IMR-90 (cell line): ENCODE results near the gene VRK2. TPM values are rescaled to one million over a fixed set of nuclear protein-coding genes. Genes with fewer than 3 reads are reported as not detected.

Experiments
- ATAC-seq: fragments of 200-7000 bp; cut with Tn5 transposase; 2 replicates; pipeline ENCODE4 v1.9.1; 2020; ENCODE audit warnings: low read depth, mild to moderate bottlenecking, moderate library complexity
- BruUV-seq: library from RNA; stranded (reverse); fragments of 400-500 nt; replicated peaks from 2 replicates; lab custom pipeline; 2021; lab: Mats Ljungman, UMichigan
- CTCF ChIA-PET: fragments of 300-600 bp; formaldehyde crosslinking; extraction: SDS; loops from one replicate; lab custom pipeline; 2021; ENCODE audit warnings: antibody characterized with exemption; lab: Yijun Ruan, JAX
- POLR2A ChIA-PET: fragments of 300-600 bp; sonication (Branson Sonifier 250); formaldehyde crosslinking; loops from one replicate; lab custom pipeline; 2022; ENCODE audit warnings: antibody characterized with exemption; ENCODE audit not compliant: unreplicated experiment; lab: Charles Lee
- DNase-seq: peaks from one replicate; pipeline ENCODE4 v3.0.0; 2013
- H2AFZ ChIP-seq: replicated peaks from 2 replicates; pipeline ENCODE3; 2013; ENCODE audit warnings: low read length, mild to moderate bottlenecking; ENCODE audit not compliant: poor library complexity
- H2AK5ac ChIP-seq: 2 replicates; pipeline ENCODE4 v1.6.1; 2013; ENCODE audit warnings: low read depth, low read length, inconsistent platforms
- H2AK9ac ChIP-seq: replicated peaks from 2 replicates; pipeline ENCODE3; 2013; ENCODE audit warnings: mild to moderate bottlenecking, low read depth, low read length, moderate library complexity; ENCODE audit not compliant: poor library complexity
- H2BK120ac ChIP-seq: 2 replicates; pipeline ENCODE4 v1.6.1; 2013; ENCODE audit warnings: low read depth, low read length, inconsistent platforms
- H2BK15ac ChIP-seq: 3 replicates; pipeline ENCODE4 v1.6.1; 2013; ENCODE audit warnings: low read depth, low read length, inconsistent platforms
- H2BK20ac ChIP-seq: 2 replicates; pipeline ENCODE4 v1.6.1; 2013; ENCODE audit warnings: low read depth, mild to moderate bottlenecking, inconsistent platforms, low read length, moderate library complexity
- H2BK5ac ChIP-seq: 2 replicates; pipeline ENCODE4 v1.6.1; 2013; ENCODE audit warnings: mild to moderate bottlenecking, low read depth, low read length, inconsistent platforms; ENCODE audit not compliant: poor library complexity, severe bottlenecking
- H3K14ac ChIP-seq: replicated peaks from 2 replicates; pipeline ENCODE4 v1.6.1; 2013; ENCODE audit warnings: low read depth, low read length, inconsistent platforms
- H3K18ac ChIP-seq: 2 replicates; pipeline ENCODE4 v1.6.1; 2013; ENCODE audit warnings: low read depth, low read length, control low read depth
- H3K23ac ChIP-seq: 2 replicates; pipeline ENCODE4 v1.6.1; 2013; ENCODE audit warnings: low read depth, low read length, inconsistent platforms
- H3K27ac ChIP-seq: 2 replicates; pipeline ENCODE4 v1.5.1; 2013; ENCODE audit warnings: mild to moderate bottlenecking, control low read depth, low read length; ENCODE audit not compliant: insufficient read depth
- H3K27me3 ChIP-seq: 2 replicates; pipeline ENCODE4 v1.6.1; 2013; ENCODE audit warnings: low read length; ENCODE audit not compliant: control insufficient read depth, insufficient read depth
- H3K36me3 ChIP-seq: 2 replicates; pipeline ENCODE4 v1.6.1; 2013; ENCODE audit warnings: low read length, mixed read lengths; ENCODE audit not compliant: control insufficient read depth, insufficient read depth
- H3K4ac ChIP-seq: 2 replicates; pipeline ENCODE4 v1.6.1; 2013; ENCODE audit warnings: low read depth, low read length, inconsistent platforms
- H3K4me1 ChIP-seq: 2 replicates; pipeline ENCODE4 v1.6.1; 2013; ENCODE audit warnings: low read length, mixed read lengths; ENCODE audit not compliant: control insufficient read depth, insufficient read depth
- H3K4me2 ChIP-seq: 2 replicates; pipeline ENCODE4 v1.6.1; 2013; ENCODE audit warnings: low read depth, mild to moderate bottlenecking, control low read depth, low read length, moderate library complexity
- H3K4me3 ChIP-seq: 2 replicates; pipeline ENCODE4 v1.5.1; 2013; ENCODE audit warnings: low read depth, mild to moderate bottlenecking, control low read depth, low read length, moderate library complexity; ENCODE audit not compliant: insufficient read depth
- H3K56ac ChIP-seq: 2 replicates; pipeline ENCODE4 v1.6.1; 2013; ENCODE audit warnings: low read length, inconsistent platforms; ENCODE audit not compliant: insufficient read depth; ENCODE audit errors: extremely low read depth
- H3K79me1 ChIP-seq, 2 experiments: 2 replicates each; pipeline ENCODE4 v1.6.1; 2013; ENCODE audit warnings: low read length in 2 of 2, inconsistent platforms in 1 of 2, low read depth in 1 of 2
- H3K9ac ChIP-seq: 2 replicates; pipeline ENCODE4 v1.6.1; 2013; ENCODE audit warnings: low read depth, low read length, control low read depth
- H3K9me1 ChIP-seq: 2 replicates; pipeline ENCODE4 v1.6.1; 2013; ENCODE audit warnings: low read length, inconsistent platforms; ENCODE audit not compliant: insufficient read depth
- H3K9me3 ChIP-seq: 2 replicates; pipeline ENCODE4 v1.6.1; 2013; ENCODE audit warnings: low read length; ENCODE audit not compliant: control insufficient read depth, insufficient read depth
- H4K20me1 ChIP-seq: 2 replicates; pipeline ENCODE4 v1.6.1; 2013; ENCODE audit warnings: low read length, inconsistent platforms; ENCODE audit not compliant: insufficient read depth
- H4K5ac ChIP-seq: 2 replicates; pipeline ENCODE4 v1.6.1; 2013; ENCODE audit warnings: mild to moderate bottlenecking, low read depth, low read length, control low read depth
- H4K8ac ChIP-seq, 2 experiments: 2 replicates each; pipeline ENCODE4 v1.6.1; 2013; ENCODE audit warnings: low read depth in 2 of 2, low read length in 2 of 2, control low read depth in 1 of 2, inconsistent platforms in 1 of 2
- H4K91ac ChIP-seq: 2 replicates; pipeline ENCODE4 v1.6.1; 2013; ENCODE audit warnings: low read depth, low read length, inconsistent platforms; ENCODE audit not compliant: insufficient read depth
- BHLHE40 ChIP-seq: fragments of 150-350 bp; IDR thresholded peaks from 2 replicates; pipeline ENCODE4 v1.6.1; 2016; ENCODE audit warnings: mild to moderate bottlenecking, low read depth, low read length
- CEBPB ChIP-seq: IDR thresholded peaks from 2 replicates; pipeline ENCODE4 v1.6.1; 2012; ENCODE audit warnings: low read depth, low read length, improper control_type of control experiment
- CHD1 ChIP-seq: IDR thresholded peaks from 2 replicates; pipeline ENCODE4 v1.6.1; 2012; ENCODE audit warnings: low read depth, low read length, improper control_type of control experiment
- CTCF ChIP-seq: conservative IDR thresholded peaks from 2 replicates; pipeline ENCODE4 v1.5.1; 2012; ENCODE audit warnings: mild to moderate bottlenecking, low read depth, low read length, improper control_type of control experiment
- ELK1 ChIP-seq: fragments of 150-350 bp; IDR thresholded peaks from 2 replicates; pipeline ENCODE4 v1.6.1; 2016; ENCODE audit warnings: low read depth, mild to moderate bottlenecking, low read length, moderate library complexity, borderline replicate concordance
- FOS ChIP-seq: fragments of 150-350 bp; IDR thresholded peaks from 2 replicates; pipeline ENCODE4 v1.6.1; 2016; ENCODE audit warnings: low read depth, low read length
- MAFK ChIP-seq: IDR thresholded peaks from 2 replicates; pipeline ENCODE4 v1.6.1; 2012; ENCODE audit warnings: low read depth, low read length, improper control_type of control experiment
- MAZ ChIP-seq: IDR thresholded peaks from 2 replicates; pipeline ENCODE4 v1.6.1; 2012; ENCODE audit warnings: low read depth, mild to moderate bottlenecking, low read length, improper control_type of control experiment, moderate library complexity, borderline replicate concordance
- MXI1 ChIP-seq: IDR thresholded peaks from 2 replicates; pipeline ENCODE4 v1.6.1; 2012; ENCODE audit warnings: low read depth, mild to moderate bottlenecking, low read length, moderate library complexity, borderline replicate concordance
- NFE2L2 ChIP-seq: fragments of 150-350 bp; IDR thresholded peaks from 2 replicates; pipeline ENCODE4 v1.6.1; 2016; ENCODE audit warnings: low read depth, mild to moderate bottlenecking, low read length
- POLR2A ChIP-seq: IDR thresholded peaks from 2 replicates; pipeline ENCODE4 v1.6.1; 2012; ENCODE audit warnings: mild to moderate bottlenecking, low read depth, low read length
- RAD21 ChIP-seq: IDR thresholded peaks from 2 replicates; pipeline ENCODE4 v1.6.1; 2012; ENCODE audit warnings: low read length, improper control_type of control experiment
- RCOR1 ChIP-seq: IDR thresholded peaks from 2 replicates; pipeline ENCODE4 v1.6.1; 2012; ENCODE audit warnings: mild to moderate bottlenecking, low read length, improper control_type of control experiment; ENCODE audit not compliant: insufficient replicate concordance
- RFX5 ChIP-seq: IDR thresholded peaks from 2 replicates; pipeline ENCODE4 v1.8.0; 2012; ENCODE audit warnings: low read depth, mild to moderate bottlenecking, low read length, moderate library complexity
- SMC3 ChIP-seq: fragments of 150-350 bp; IDR thresholded peaks from 2 replicates; pipeline ENCODE4 v1.6.1; 2016; ENCODE audit warnings: low read depth, mild to moderate bottlenecking, antibody characterized with exemption, low read length, moderate library complexity
- USF2 ChIP-seq: fragments of 150-350 bp; IDR thresholded peaks from 2 replicates; pipeline ENCODE4 v1.6.1; 2017; ENCODE audit warnings: mild to moderate bottlenecking, antibody characterized with exemption, low read length, low read depth
- WGBS, 2 experiments: methylation state at CpG; one replicate each; pipeline versions ENCODE4 v1.1.5 to v1.1.7; 2013; ENCODE audit warnings: missing lambda C conversion rate in 2 of 2; ENCODE audit not compliant: insufficient read length in 1 of 2; ENCODE audit errors: extremely low coverage in 2 of 2; 5-methylcytosine and 5-hydroxymethylcytosine counted together
- dilution Hi-C: fragments of 300-500 bp; cut with HindIII; formaldehyde crosslinking; loops from one replicate; pipeline ENCODE4 v1.14.3; 2018; ENCODE audit warnings: low sequenced_read_pairs; ENCODE audit not compliant: unreplicated experiment
- in situ Hi-C: fragments of 300-500 bp; cut with MboI; formaldehyde crosslinking; loops from 3 replicates; pipeline ENCODE4 v1.14.3; 2019; ENCODE audit warnings: low sequenced_read_pairs, inconsistent platforms, mixed read lengths
- intact Hi-C: fragments of 100-400 bp; cut with micrococcal nuclease; formaldehyde crosslinking; loops from 2 replicates; pipeline ENCODE4 v1.10.0; 2022
- polyA plus RNA-seq, 3 experiments: library from polyadenylated mRNA; depleted of rRNA; stranded (reverse); fragments of >200 nt; gene quantifications; 2 replicates each; pipeline ENCODE4 v1.2.3, GENCODE V29; 2012; ENCODE audit warnings: low replicate concordance in 1 of 3
- total RNA-seq: library from RNA; depleted of rRNA; stranded (reverse); fragments of >200 nt; gene quantifications from 2 replicates; pipeline ENCODE4 v1.2.3, GENCODE V29; 2012

The VRK2 gene
- total and polyA plus RNA-seq, 2 of the 4 experiments (the other 2 are of a cell fraction) = 12.2 to 22.8 TPM

- DNase-seq = peak; percentile 89
- CTCF ChIA-PET = no interaction called here
- Histone ChIP-seq H2AK5ac (no peak overlapping the region), H3K27ac (no peak overlapping the region), H4K91ac (no peak overlapping the region), H3K4me3 (no peak overlapping the region), H3K56ac (no peak overlapping the region), H2BK5ac (peak overlapping the region; percentile 66), H3K4ac (no peak overlapping the region), H3K79me1 (peaks cover 3 to 17% of the 10 kb centered on the region in 2 experiments; a peak in 3 of 4 replicates), H2BK20ac (no peak overlapping the region), H2BK15ac (no peak overlapping the region), H3K23ac (no peak overlapping the region), H3K4me2 (peak overlapping the region; percentile 46; the same call in 1 of the 2 replicates), H3K14ac (no peak overlapping the region), H3K9ac (no peak overlapping the region), H3K18ac (no peak overlapping the region), H3K9me3 (no peaks in the 10 kb centered on the region), H2AK9ac (no peak overlapping the region), H2AFZ (no peak overlapping the region), H4K20me1 (no peaks in the 10 kb centered on the region), H2BK120ac (no peak overlapping the region), H4K8ac (no peak overlapping the region), H3K9me1 (no peaks in the 10 kb centered on the region), H3K4me1 (peaks cover 2% of the 10 kb centered on the region; the same call in 1 of the 2 replicates), H3K27me3 (no peaks in the 10 kb centered on the region), H3K36me3 (no peaks in the 10 kb centered on the region), H4K5ac (no peak overlapping the region)
- POLR2A ChIA-PET = no interaction called here
- no CpG with 5 or more reads among the region's 2 CpGs for WGBS, 2 experiments
- TF ChIP-seq POLR2A = no peak
- no peak for TF ChIP-seq ELK1
- TF ChIP-seq SMC3 = no peak
- TF ChIP-seq MAFK = peak; percentile 33; the same call in 1 of the 2 replicates
- peak; percentile 72 for TF ChIP-seq FOS
- TF ChIP-seq BHLHE40 = peak; percentile 39; the same call in 1 of the 2 replicates
- no peak for TF ChIP-seq RAD21
- no peak for TF ChIP-seq MXI1
- no peak for TF ChIP-seq RFX5
- no peak for TF ChIP-seq MAZ
- TF ChIP-seq NFE2L2 = no peak
- no peak for TF ChIP-seq RCOR1
- no peak for TF ChIP-seq CEBPB
- no peak for TF ChIP-seq CTCF
- TF ChIP-seq USF2 = no peak
- 0 out of 2 replicates have a peak, but pooled peaks have one; percentile 19 for TF ChIP-seq CHD1
- ATAC-seq = no peak
- intact Hi-C loops = loop anchor here (10.0 kb wide), 1 partner anchor 402 kb away; no protein-coding TSS in a partner anchor
- no TSS peak for BruUV-seq
- dilution Hi-C loops = no loop called here
- in situ Hi-C loops = no loop called here
Observed at GRCh38 chr2:58042486-58042970, 4.1 kb upstream of the VRK2 start.
